HG02973 (cell line): ENCODE results near the gene COPS8.

Experiments used
- ATAC-seq: cut with Tn5 transposase; IDR thresholded peaks from one replicate; pipeline ENCODE4 v1.9.1; 2021; ENCODE audit warnings: moderate library complexity; ENCODE audit not compliant: unreplicated experiment

COPS8 gene

DNA sequence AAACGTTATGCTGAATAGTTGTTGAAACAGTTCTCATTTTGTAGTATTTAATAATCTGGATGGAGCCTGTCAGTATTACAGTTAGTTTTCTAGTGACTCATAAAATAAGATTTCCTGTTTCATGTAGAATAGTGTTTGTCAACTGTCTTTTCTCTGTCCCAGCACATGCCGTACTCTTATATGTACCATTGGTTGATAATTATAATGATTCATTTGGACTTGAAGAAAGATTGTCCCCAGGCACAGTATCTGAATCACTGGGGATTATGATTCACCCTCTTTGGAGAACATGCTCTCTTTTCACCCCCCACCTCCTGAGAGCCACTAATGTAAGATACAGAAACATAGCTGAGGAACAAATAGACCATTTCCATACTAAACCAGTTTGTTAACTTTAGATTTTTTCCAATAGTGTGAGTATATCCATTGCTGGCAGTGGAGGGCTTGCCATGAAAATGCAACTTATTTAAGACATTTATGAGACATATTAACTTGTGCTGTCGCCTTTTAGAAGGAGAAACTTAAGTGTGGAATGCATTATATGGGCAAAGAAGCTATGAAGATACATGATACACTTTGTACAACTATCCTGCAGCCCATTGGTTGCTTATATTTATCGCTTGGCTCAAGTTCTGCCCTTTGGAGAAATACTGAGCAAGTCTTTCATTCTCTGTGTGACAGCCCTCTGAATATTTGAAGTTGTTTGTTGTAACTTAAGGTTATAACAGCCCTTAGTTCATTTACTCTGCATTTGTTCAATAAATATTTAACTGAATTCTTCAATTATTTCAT is 12.4 kb downstream of the COPS8 start:
- ATAC-seq: no peak

DNA sequence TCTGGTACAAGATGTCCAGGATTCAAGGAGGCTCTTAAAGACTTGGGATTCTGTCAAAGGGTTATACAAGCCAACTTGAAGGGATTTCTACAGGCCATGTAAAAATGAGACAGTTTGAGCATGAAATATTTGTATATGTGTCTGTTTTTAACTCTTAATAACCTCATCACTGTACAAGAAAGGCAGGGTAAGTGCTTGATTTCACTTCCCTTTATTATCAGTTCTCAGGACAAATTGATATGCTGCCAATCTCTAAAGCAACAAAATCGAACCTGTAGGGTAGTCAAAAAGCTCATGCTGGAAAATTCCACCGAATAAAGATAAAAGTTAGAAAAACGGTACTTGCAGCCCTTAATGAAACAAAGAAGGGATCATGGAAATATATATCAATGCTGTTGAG is 14.1 kb downstream of the COPS8 start:
- ATAC-seq: no peak

DNA sequence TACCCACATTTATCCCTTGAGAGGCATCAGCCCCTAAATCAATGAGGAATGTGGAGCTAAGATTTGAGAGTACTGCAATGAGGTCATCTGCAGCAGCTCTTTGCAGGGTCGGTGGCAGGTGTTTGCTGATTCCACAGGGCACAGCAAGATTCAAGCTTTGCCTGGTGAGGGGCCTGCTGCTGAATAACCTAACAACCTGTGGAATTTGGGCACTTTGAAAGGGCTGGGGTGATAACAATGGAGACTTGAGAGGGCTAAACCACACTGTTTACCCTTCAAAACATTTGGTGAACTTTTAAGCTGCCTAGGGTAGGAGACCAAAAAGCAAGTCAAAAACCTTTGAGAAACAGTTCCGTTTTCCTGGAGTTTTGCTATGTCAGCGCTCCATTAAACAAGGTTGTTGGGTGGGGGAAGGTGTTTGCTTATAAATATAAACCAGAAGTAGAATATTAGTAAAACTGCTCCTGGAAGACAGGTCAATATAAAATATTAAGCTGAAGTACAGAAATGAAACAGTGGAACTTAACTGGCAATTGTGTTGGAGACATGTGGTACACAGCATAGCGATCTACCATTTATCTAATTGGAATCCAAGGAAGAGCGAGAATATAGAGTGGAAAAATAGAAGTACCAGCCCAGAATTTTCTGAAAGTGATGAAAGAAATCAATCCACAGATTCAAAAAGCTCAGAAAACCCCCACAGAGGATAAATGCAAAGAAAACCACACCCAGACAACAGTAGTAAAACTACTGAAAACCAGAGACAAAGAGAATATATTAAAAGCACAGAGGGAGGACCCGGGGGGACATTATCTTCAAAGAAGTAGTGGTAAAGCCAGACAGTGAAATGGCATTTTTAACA is 15.7 kb downstream of the COPS8 start:
- ATAC-seq: no peak

GRCh38 chr2:237102428-237102827 is 16.7 kb downstream of the COPS8 start:
- no peak for ATAC-seq

DNA sequence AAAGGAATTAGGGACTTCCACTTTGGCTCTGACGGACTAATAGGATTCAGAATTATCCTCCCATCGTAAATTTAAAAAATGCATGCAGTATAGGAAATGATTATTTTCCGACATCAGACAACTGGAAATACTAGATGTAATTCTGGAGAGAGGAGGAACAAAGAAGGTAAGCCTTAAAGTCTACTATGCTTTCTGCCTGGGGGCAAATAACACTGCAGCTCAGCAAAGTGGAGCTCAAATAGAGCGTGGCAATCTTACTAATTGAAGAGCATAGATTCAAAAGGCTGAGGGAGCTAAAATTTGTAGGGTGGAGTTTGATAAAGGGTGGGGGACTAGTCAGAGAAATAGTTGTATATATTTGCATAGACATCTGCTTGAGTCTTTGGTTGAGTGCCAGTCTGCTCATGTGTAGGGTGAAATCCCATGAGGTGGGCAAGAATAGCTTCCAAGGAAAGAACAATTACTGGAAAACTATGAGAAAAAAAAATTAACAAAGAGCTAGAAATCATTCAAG is 23.8 kb downstream of the COPS8 start:
- ATAC-seq: no peak

DNA sequence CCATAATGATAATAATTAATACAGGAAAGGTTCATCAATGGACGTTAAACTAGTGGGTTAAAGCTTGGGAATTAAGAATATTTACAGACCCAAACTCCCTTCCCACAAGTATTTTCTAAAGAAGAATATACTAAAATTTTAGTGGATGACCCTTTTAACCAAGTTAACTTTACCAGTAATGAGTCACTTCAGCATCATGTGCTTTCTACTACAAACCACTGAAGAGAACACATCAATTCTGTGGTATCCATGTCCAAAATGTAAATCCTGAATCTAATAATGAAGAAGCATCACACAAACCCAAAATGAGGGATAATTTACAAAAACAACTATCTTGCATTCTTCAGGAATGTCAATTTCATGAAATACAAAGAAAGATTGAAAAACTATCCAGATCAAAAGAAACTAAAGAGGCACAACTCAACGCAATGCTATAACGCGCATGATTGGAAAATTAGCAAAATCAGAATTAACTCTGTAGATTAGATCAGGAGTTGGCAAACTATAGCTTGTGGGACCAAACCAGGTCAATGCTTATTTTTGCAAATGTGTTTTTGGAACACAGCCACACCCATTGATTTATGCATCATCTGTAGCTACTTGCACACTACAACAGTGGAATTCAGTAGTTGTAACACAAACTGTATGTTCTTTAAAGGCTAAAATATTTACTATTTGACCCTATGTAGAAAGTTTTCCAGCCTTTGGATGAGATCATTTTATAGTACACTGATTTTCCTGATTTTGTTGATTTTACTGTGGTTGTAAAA is 27.5 kb downstream of the COPS8 start:
- ATAC-seq: no peak

DNA sequence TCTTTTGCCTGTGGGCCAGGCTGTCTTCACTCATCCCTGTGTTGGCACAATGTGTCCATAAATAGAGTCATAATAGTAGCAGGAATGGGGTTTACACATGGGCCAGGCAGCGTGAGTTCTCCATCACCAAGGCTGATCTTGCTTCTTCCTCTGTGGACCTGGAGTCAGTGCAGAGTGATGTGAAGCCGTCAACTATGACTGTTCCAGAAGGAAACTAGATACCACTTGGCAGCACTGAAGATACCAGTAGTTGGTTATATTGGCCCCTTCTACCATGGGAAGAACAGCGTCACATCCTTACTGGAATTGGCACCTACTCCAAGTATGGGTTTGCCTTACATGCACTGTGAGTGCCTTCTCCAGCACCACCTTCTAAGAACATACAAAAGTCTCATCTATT is 30.2 kb downstream of the COPS8 start:
- ATAC-seq: no peak

DNA sequence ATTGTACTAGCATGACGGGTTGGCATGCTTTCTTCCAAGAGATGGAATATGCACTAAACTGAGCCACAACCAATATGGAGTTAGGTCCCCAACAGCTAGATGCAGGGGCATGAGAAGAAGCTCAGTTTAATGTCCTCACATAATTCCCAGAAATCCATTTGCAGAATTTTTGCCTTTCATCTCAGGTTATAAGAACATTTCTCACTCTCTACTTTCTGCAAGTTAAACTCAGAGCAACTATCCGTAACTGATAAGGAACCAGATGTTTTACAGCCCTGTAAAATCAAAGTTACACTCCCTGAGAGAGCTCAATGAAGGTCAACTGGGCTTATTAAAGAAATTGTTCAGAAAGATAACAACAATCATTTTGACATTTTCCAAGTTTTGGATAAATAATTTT is 30.7 kb downstream of the COPS8 start:
- ATAC-seq: no peak

- no peak for ATAC-seq
Measured at GRCh38 chr2:237118025-237118424, 32.3 kb downstream of the COPS8 start.

GRCh38 chr2:237118561-237119155 is 33.0 kb downstream of the COPS8 start:
- ATAC-seq: no peak

DNA sequence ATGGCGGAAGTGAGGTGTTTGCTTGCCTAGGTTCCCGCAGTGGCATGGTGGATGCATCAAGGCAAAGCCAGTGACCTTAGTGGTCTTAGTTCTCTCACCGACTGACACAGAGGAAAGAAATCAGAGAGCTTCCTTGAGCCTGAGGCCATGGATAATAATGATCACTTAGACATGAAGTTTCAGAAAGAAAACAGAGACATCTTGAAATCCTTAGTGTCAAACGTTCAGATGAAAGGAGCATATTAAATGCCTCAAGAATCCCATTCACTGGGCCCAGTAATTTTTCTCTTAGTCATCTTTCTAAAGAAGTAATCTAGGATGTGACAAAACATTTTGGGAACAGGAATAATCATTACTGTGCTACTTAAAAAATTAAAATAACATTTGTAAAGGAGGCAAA is 35.2 kb downstream of the COPS8 start:
- ATAC-seq: no peak

DNA sequence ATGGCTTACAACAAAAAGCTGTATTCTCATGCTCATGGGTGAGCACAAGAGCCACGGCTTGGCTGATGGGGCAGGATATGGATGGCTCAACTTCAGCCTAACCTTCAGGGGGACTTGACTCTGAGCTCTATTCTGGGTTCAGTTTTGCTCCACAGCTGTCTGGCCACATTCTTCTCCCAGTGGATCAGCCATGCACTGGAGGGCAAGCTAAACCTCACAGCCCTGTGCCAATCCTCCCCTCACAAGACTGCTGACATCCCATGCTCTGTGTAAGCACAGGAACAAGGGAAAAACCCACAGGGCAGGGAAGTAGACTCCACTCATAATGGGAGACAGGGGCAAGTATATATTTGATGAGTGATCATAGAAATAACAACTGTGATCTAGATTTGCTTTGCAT is 35.6 kb downstream of the COPS8 start:
- ATAC-seq: no peak

DNA sequence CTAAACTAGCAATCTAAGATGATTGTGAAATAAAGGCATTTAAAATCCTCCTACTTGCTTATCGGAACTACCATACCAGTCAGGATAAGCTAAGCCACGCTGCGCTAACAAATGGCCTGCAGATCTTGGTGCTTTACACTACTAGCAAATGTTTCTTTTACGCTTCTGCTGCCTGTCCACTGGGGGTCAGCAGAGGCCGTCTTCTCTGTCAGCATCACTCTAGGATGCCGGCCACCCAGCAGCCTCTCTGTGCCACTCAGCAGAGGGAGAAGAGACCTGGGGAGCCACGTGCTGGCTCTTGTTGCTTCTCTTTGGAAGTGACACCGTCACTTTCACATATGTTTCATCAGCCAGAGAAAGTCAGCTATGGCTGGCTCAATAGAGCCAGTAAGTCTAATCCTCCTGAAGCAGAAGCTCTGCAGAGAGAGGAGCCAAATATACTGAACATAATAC is 36.6 kb downstream of the COPS8 start:
- no peak for ATAC-seq

DNA sequence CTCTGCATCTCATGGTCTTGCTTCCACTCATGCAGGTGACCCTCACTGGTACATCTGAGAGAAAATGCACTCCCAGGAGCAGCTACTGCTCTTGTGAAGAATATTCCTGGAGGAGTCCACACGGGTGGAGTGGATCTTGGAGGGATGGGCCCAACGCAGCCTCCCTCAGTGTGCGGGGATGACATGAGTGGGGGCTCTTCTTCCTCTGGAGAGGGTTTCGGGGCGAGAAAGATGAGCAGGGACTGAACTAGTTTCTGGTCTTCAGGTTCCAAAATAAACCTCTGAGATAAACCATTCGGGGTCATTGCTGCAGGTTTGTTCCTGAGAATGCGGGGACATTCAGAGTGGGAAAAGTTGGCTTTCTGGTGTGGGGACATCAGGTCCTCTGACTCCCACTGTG is 39.1 kb downstream of the COPS8 start:
- no peak for ATAC-seq

DNA sequence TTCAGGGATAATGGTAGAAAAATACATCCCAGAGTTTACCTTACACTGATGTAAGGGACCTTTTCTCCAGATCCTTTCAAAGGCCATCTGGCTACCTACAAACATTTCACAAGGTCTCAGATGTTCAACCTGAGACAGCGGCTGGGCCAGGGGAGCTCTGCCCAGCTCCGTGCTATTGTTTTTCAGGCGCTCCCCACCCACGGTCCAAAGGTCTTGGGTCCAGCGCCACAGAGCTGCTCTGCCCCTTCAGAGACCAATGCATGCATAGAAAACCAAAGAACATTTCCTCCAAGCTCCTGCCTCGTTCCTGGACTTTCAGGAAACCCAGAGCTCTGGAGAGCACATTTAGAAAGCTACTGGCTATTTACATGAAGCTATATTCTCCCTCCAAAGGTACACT is 40.3 kb downstream of the COPS8 start:
- ATAC-seq: no peak

DNA sequence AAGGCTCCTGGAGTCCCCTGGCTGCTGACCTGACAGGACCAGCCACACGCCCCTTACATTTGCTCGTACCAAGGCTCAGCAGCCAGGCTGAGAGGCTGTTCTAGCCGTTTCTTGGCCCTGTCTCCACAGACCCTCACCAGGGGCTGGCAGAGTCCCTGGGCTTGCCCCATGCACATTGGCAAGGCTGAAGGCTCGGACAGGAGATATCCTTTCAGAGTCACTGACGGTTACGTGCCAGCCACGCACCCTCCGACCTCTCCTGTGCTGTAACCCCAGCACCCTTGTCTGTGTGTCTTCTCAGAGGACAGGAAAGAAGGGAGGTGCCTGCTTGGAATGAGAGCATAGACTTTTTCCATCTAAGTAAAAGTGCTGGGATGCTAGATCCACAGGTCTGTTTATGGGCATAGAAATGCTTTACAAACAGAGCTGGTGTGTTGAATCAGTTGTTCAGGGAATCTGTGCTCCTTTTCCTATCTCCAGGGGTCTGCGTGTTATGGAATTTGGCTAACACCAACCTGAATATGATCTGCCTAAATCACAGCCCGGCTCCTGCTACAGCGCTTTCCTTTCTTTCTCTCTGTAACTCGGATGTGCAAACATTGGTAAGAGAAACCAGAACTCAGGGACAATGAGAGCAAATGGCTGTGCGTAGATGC is 41.0 kb downstream of the COPS8 start:
- ATAC-seq: no peak

GRCh38 chr2:237128026-237128703 is 42.5 kb downstream of the COPS8 start:
- ATAC-seq: no peak

DNA sequence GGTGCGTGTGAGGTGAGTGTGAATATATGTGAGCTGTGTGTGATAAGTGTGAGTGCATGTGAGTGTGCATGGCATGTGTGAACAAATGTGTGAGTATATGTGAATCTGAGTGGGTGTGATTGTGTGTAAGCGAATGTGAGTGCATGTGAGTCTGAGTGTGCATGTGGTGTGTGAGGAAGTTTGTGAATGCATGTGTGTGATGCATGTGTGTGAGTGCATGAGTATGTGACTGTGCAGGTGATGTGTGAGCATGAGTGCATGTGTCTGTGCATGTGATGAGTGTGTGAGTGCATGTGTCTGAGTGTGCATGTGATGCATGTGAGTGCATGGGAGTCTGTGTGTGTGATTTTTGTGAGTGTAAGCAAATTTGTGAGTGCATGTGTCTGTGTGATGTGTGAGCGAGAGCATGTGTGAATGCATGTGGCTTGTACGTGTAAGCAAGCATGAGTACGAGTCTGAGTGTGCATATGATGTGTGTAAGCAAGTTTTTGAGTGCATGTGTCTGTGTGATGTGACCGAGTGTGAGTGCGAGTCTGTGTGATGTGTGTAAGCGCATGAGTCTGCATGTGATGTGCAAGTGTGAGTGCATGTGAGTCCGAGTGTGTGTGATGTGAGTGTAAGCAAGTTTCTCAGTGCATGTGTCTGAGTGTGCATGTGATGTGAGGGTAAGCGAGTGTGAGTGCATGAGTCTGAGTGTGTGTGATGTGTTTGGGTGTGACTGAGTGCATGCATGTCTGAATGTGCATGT is 43.3 kb downstream of the COPS8 start:
- ATAC-seq: no peak

GRCh38 chr2:237129625-237130263 is 44.1 kb downstream of the COPS8 start:
- no peak for ATAC-seq
